ENCODE measurements around the gene NTN1.

NTN1 gene

GRCh38 chr17:9235346-9235745, 214.0 kb downstream of the NTN1 start:
- no peak for DNase-seq

- DNase-seq, result no peak
Measured at GRCh38 chr17:9236286-9237052, 215.2 kb downstream of the NTN1 start.

DNA sequence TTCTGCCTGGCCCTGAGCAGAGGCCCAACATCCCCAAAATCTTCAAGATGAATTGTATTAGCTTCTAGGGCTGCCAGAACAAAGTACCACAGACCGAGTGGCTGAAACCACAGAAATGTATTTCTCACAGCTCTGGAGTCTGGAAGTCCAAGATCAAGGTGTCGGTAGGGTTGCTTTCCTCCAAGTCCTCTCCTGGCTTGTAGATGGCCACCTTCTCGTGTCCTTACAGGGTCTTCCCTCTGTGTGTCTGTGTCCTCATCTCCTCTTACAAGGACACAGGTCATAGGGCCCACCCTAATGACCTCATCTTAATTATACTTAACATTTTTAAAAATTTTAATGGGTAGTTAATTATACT, 215.7 kb downstream of the NTN1 start:
- no peak for DNase-seq

DNA sequence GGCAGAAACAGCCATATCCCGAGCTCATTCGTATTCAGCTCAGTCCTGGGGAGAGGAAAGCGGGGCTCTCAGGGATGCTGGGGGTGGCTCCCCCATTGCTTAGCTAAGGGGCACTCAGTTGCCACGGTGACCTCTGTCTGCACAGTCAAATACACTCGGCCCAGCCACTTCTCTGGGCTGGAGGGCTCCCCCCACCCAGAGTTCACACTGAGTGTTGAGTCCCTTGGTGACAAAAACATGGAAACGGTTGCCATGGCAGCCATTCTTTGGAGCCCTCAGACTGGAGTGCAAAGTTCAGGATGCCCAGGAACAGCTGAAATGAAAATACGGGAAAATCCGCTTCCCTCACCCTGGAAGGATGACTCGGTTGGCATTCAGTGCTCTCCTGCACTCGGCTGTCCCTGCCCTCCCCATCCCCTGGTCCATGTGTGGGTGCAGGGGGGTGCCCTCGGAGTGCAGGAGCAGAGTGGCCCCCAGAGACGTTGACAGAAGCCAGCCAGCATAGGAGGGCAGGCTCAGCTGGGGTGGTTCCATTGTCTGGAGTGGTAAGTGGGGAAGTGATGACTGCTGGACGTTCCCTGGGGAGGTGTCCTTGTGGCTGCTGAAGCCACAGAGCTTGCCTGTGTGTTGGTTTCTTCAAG, 216.5 kb downstream of the NTN1 start:
- no peak for DNase-seq

DNA sequence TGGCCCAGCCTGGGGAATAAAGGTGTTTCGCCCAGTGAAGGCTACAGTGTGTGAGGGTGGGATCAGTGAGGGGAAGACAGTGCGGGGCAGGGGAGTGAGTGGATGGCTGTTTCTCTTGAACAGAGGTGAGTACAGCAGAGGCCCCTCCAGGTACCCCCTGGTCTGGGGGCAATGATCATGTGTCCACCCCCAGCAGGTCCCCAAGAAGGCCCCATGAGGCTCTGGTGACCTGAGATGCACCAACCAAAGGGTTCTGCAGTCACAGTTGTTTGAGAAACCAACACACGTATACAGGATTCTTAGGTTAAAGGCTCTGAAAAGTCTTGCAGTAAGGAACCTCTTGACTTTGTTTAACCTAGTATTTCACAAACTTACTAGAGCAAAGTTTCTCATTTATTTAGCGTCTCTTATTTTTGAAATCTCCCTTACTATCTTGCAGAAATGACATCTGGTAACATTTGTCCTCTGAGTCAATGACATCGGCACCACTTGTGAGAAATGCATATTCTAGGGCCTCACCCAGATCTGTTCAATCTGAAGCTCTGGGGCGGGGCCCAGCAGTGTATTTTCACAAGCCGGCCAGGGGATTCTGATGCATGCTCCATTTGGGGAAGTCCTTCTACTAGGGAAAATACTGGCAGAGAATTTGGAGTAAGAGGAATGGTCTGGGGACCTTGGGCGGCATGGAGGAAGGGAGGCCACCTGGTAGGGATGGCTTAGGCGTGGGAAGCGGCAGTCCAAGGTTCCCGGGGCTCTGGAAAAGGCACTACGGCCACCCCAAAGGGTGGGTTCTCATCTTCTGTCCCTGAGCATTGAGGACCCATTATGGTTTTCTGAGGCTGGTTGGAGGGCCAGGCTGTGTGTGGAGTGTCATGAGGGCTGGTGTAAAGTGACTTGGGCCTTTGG, 217.3 kb downstream of the NTN1 start:
- DNase-seq, result no peak

GRCh38 chr17:9239246-9239792, 218.0 kb downstream of the NTN1 start:
- DNase-seq, result peak in 1 of 2 experiments; percentile 18

GRCh38 chr17:9239793-9240658, 218.7 kb downstream of the NTN1 start:
- peak; percentile 46 to 57 for DNase-seq

GRCh38 chr17:9240659-9241370, 219.5 kb downstream of the NTN1 start:
- DNase-seq, result no peak

GRCh38 chr17:9241371-9241712, 220.0 kb downstream of the NTN1 start:
- no peak for DNase-seq

DNA sequence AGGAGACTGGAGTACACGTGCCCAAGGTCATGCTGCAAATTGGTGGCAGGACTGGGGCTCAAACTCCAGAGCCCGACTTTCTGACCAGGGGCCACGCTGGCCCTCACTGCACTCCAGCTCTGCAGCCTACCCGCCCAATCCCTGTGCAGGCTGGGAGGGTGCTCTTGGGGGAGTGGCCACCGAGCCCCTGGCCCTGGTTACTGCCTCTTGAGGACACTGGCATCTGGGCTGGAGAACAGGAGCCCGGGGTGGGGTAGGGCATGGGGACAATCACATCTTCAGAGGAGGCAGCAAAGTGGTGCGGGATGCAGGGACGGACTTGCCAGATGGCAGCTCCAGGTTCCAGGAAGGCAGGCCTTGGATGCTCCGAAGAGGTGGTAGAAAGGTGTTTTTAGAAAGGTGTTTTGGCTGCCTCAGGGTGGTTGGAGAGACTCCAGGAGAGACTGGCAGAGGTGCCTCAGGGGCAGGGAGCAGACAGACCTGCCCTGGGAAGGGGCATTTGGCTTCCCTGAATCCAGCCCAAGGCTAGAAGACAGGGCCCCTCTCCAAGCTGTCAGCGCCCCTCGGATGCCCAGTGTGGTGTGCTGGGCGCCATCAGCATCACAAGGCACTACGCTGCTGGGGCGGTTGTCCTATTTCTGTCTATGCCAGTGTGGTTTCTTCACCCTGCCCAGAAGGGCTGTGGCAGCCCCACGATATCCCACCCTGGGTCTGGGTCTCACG, 220.6 kb downstream of the NTN1 start:
- DNase-seq, result no peak

GRCh38 chr17:9242497-9242881, 221.2 kb downstream of the NTN1 start:
- DNase-seq, result no peak

DNA sequence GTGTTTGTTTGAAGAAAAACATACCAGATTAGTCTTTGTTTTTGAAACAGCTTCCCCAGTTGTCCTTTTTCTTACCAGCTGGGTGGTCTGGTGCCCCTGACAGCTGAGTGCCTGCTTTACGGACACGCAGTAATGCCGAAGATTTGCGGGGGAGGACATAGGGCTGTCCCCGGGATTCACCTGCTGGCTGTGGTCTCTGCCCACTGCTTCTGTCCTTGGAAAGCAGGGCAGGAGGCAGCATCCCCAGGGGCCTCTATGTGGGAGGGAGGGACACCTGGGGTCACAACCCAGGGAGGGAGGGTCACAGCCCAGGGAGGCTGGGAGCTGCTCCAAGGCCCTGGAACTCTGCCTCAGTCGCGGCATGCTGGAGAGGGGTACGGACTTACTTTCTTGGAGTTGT, 221.7 kb downstream of the NTN1 start:
- DNase-seq, result no peak

DNA sequence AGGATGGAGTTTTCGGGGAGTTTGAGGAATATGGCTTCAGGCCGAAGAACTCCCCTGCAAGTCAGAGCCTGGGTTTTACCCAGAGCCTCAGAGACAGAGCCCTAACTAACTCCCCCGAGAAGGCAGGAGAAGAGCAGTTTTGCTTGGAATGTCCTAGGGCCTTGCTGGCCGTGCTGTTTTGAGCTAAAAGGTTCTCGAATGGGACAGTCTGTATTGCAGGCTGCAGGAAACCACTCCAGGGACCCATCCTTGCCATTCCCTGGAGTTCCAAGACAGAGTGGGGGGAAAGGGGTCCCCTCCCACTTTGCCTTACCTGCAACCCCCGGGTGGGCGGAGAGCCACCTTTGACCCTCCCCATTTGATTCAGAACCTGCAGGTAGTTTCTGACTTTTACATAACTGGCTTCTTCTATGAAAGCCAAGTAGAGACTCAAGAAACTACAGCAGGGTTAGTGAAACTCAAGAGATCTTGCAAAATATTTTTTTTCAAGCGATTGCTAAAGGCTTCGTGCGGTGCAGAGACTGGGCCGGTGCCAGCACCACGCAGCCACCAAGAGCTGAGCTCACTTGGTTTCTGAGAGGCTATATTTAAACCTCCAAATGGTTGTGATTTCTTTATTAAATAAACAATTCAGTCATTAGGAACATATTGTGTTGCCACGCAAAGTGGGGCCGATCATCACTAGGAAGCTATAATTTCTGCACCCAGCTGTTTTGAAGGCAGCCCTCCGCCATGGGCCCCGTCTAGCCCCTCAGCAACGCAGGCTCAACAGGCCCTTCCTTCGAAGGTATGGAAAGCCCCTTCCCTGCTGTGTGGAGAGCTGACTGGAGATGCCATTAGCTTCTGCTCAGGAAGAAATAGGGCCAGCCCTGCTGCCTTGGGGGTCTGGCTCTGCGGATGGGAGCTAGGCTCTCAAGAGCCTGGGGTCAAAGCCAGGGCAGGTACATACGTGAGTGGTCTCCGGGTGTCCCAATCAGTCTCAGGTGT, 223.0 kb downstream of the NTN1 start:
- no peak for DNase-seq

DNA sequence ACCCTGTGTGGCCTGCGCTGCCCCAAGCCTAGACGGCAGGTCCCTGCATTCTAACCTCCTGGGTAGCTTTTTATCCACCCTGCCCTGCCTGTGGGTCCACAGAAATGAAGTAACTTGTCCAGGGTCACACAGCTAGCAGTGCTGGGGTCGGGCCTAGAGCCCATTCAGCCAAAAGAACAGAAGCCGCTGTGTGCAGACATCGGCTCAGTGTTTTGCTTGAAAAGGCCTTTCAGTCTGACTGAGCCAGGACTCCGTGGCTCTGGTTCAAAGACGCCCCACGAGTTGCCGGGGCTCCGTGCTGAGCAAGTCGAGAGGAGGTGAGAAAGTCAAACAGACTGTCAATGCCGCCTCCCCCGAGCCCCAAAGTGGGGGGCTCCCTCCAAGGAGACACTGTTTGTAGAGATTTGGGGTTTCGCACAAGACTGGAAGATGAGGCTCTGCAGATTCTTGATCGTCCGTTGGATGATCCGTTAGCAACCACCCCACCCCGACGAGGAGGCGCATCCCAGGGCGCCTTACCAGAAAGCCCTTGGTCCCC, 226.2 kb downstream of the NTN1 start:
- no peak for DNase-seq

- DNase-seq, result no peak
Measured at GRCh38 chr17:9249245-9249953, 228.1 kb downstream of the NTN1 start.

- DNase-seq, result no peak
Measured at GRCh38 chr17:9251273-9251672, 230.0 kb downstream of the NTN1 start.

DNA sequence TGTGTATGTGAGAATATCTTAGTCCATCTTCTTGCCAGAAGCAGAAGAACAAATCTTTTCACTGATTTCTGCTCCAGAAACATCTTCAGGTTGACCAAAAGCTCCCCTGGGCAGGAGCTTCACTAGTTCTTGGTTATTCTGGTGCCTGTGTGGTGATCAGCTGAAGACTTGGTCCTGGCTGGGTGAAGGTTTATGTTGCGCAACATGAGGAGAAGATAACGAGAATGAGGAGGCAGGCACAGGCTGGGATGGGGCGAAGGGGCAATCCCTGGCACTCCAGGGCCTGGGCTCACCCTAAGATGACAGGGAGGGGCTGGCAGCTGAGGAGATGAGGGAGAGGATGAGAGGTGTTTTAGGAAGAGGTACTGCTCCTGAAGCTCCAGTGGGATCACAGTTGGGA, 232.0 kb downstream of the NTN1 start:
- DNase-seq, result no peak

DNA sequence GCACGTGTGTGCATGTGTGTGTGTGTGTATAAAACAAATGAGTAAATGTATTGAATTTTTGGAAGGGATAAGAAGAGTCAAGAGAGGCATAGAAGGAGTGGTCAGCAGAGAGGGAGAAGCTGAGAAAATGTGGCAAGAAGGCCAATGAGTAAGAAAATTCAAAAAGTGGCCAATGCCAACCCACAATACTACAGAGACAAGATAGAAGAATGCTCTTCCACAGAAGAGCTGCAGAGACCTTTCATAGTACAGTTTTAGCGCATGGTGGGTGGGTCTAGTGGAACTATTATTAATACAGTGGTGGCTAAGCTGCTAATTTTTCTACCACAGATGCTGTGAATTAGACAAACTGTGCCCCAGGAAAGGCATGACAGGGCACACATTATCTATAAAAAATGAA, 233.5 kb downstream of the NTN1 start:
- DNase-seq, result no peak

DNA sequence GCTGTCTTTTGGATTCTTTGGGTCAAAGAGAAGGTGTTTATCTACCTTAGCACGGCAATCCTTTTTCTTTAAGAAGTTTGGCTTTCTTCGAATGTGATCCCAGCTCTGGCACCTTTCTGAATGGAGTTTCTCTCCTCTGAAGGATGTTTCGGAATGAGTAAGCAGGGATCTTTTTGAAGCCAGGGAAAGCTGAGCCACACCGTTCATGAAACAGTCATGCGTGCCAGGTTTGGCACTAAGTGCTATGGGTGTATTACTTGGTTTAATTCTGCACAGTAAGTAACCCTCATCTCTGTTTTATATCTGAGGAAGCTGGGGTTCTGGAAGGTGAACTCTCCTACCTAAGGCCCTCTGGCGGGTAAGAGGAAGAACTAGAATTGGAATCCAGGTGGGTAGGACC, 234.5 kb downstream of the NTN1 start:
- no peak for DNase-seq

Measured in activated CD4-positive, alpha-beta T cell treated with anti-CD3 and anti-CD28 coated beads, Interleukin-2, amount 50 U/mL, for 4 hours (primary cell).